Memory B cell (primary cell): ENCODE data around the gene UGT1A7.

ENCODE experiments used
- ATAC-seq: fragments of 150-1000 bp; cut with Tn5 transposase; 2 replicates; pipeline ENCODE4 v1.10.0; 2021; ENCODE audit warnings: low read depth, mild to moderate bottlenecking, moderate library complexity
- DNase-seq, 2 donors: peaks; one replicate each; pipeline ENCODE4 v3.0.0; 2022; ENCODE audit warnings: low spot score in 2 of 2
- H3K27ac Mint-ChIP-seq: one replicate; pipeline ENCODE4 v1.8.0; 2022; ENCODE audit warnings: mild to moderate bottlenecking, moderate library complexity, mixed read lengths
- H3K27me3 Mint-ChIP-seq: one replicate; pipeline ENCODE4 v1.8.0; 2022; ENCODE audit warnings: mixed read lengths
- H3K36me3 Mint-ChIP-seq: one replicate; pipeline ENCODE4 v1.8.0; 2022; ENCODE audit warnings: mild to moderate bottlenecking, mixed read lengths
- H3K4me1 Mint-ChIP-seq: one replicate; pipeline ENCODE4 v1.8.0; 2022; ENCODE audit warnings: mixed read lengths
- H3K4me3 Mint-ChIP-seq: one replicate; pipeline ENCODE4 v1.8.0; 2022; ENCODE audit warnings: mild to moderate bottlenecking, moderate library complexity, mixed read lengths
- H3K9me3 Mint-ChIP-seq: one replicate; pipeline ENCODE4 v1.8.0; 2022; ENCODE audit warnings: mixed read lengths

Gene UGT1A7

GRCh38 chr2:233822101-233822771 is 140.5 kb downstream of the UGT1A7 start:
- H3K36me3 Mint-ChIP-seq, result no peaks in the 10 kb centered on the region
- H3K27ac Mint-ChIP-seq, result no peak overlapping the region
- H3K4me3 Mint-ChIP-seq, result no peak overlapping the region
- H3K27me3 Mint-ChIP-seq, result peaks cover 13% of the 10 kb centered on the region
- ATAC-seq, result no peak
- H3K4me1 Mint-ChIP-seq, result peaks cover 2% of the 10 kb centered on the region
- peaks cover 2% of the 10 kb centered on the region for H3K9me3 Mint-ChIP-seq
- DNase-seq, result no peak
